Neural progenitor cell (in vitro differentiated cells): Measurements from ENCODE around the gene GRIK5. TPM values are rescaled to one million over a fixed set of nuclear protein-coding genes. Genes with fewer than 3 reads are reported as not detected.
"Not testable (repeated sequence)": the region's sequence is repeated elsewhere in the genome, so short reads cannot be mapped to it uniquely, and the experiment has no call there.

Source experiments
- DNase-seq: peaks from one replicate; pipeline ENCODE4 v3.0.0-alpha.2; 2016; ENCODE audit warnings: low spot score
- H2AFZ ChIP-seq: fragments of 200-600 bp; sonication (generic); replicated peaks from 2 replicates; pipeline ENCODE4 v1.6.1; 2016; ENCODE audit warnings: antibody characterized with exemption
- H3F3A ChIP-seq: fragments of 200-600 bp; sonication (generic); 2 replicates; pipeline ENCODE4 v1.6.1; 2016; ENCODE audit warnings: antibody characterized with exemption, low read depth
- H3K27ac ChIP-seq: fragments of 200-600 bp; sonication (generic); 2 replicates; pipeline ENCODE4 v1.5.1; 2016; ENCODE audit warnings: mild to moderate bottlenecking
- H3K27me3 ChIP-seq: fragments of 200-600 bp; sonication (generic); 2 replicates; pipeline ENCODE4 v1.6.1; 2016; ENCODE audit warnings: mild to moderate bottlenecking, moderate library complexity
- H3K36me3 ChIP-seq: fragments of 200-600 bp; sonication (generic); 2 replicates; pipeline ENCODE4 v1.5.1; 2016
- H3K4me1 ChIP-seq: fragments of 200-600 bp; sonication (generic); 2 replicates; pipeline ENCODE4 v1.6.1; 2016; ENCODE audit warnings: mixed run types
- H3K4me2 ChIP-seq: fragments of 200-600 bp; sonication (generic); 2 replicates; pipeline ENCODE4 v1.6.1; 2016
- H3K4me3 ChIP-seq: fragments of 200-600 bp; sonication (generic); 2 replicates; pipeline ENCODE4 v1.5.1; 2016
- H3K79me2 ChIP-seq: fragments of 200-600 bp; sonication (generic); 2 replicates; pipeline ENCODE4 v1.6.1; 2016; ENCODE audit warnings: low read depth
- H3K9ac ChIP-seq: fragments of 200-600 bp; sonication (generic); 2 replicates; pipeline ENCODE4 v1.6.1; 2016
- H3K9me3 ChIP-seq: fragments of 200-600 bp; sonication (generic); 2 replicates; pipeline ENCODE4 v1.5.1; 2016; ENCODE audit warnings: low read depth
- H4K20me1 ChIP-seq: fragments of 200-600 bp; sonication (generic); 2 replicates; pipeline ENCODE4 v1.6.1; 2016; ENCODE audit warnings: low read depth
- H3K27ac Mint-ChIP-seq: 3 replicates; pipeline ENCODE4 v1.8.0; 2021; ENCODE audit warnings: mixed read lengths
- H3K27me3 Mint-ChIP-seq: 2 replicates; pipeline ENCODE4 v1.8.0; 2022; ENCODE audit warnings: low read depth, mild to moderate bottlenecking, inconsistent platforms, moderate library complexity, mixed read lengths; ENCODE audit not compliant: insufficient read depth
- H3K36me3 Mint-ChIP-seq: 3 replicates; pipeline ENCODE4 v1.8.0; 2021; ENCODE audit warnings: mixed read lengths
- H3K4me1 Mint-ChIP-seq: 3 replicates; pipeline ENCODE4 v1.8.0; 2021; ENCODE audit warnings: mixed read lengths
- H3K4me3 Mint-ChIP-seq: 3 replicates; pipeline ENCODE4 v1.8.0; 2021; ENCODE audit warnings: mild to moderate bottlenecking, moderate library complexity, mixed read lengths
- H3K9me3 Mint-ChIP-seq: 3 replicates; pipeline ENCODE4 v1.8.0; 2020; ENCODE audit warnings: mixed read lengths
- CTCF ChIP-seq: fragments of 200-600 bp; sonication (generic); IDR thresholded peaks from 2 replicates; pipeline ENCODE4 v1.5.1; 2017; ENCODE audit warnings: antibody characterized with exemption, mild to moderate bottlenecking
- EZH2 ChIP-seq: fragments of 200-600 bp; sonication (generic); IDR thresholded peaks from 2 replicates; pipeline ENCODE4 v1.6.1; 2017; ENCODE audit warnings: antibody characterized with exemption, mild to moderate bottlenecking, moderate library complexity
- EZH2phosphoT487 ChIP-seq: fragments of 200-600 bp; sonication (generic); IDR thresholded peaks from 2 replicates; pipeline ENCODE4 v1.6.1; 2017; ENCODE audit warnings: antibody characterized with exemption
- total RNA-seq: library from RNA; depleted of rRNA; stranded (reverse); fragments of >200 nt; gene quantifications from 2 replicates; pipeline ENCODE4 v1.2.3, GENCODE V29; 2015; ENCODE audit warnings: low replicate concordance

Gene GRIK5
- total RNA-seq, 1 donor from 2014 or later: 5.8 TPM

DNA sequence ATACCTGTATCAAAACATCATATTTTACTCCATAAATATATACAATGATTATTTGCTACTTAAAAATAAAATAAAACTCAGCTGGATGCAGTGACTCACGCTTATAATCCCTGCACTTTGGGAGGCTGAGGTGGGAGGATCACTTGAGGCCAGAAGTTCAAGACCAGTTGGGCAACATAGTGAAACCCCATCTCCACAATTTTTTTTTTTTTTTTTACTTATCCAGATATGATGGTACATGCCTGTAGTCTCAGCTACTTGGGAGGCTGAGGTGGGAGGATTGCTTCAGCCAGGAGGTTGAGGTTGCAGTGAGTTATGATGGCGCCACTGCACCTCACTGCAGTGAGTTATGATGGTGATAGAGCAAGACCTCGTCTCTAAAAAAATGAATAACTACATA is 39.9 kb upstream of the GRIK5 start:
- Histone ChIP-seq H3K9ac (no peak overlapping the region), H3K79me2 (no peaks in the 10 kb centered on the region), H4K20me1 (no peaks in the 10 kb centered on the region), H3K4me3 (no peak overlapping the region), H3K4me2 (no peak overlapping the region), H3K27ac (no peak overlapping the region), H2AFZ (no peak overlapping the region), H3K4me1 (no peaks in the 10 kb centered on the region), H3K36me3 (no peaks in the 10 kb centered on the region), H3F3A (no peaks in the 10 kb centered on the region), H3K27me3 (peaks cover 9% of the 10 kb centered on the region), H3K9me3 (no peaks in the 10 kb centered on the region)
- H3K4me3 Mint-ChIP-seq: no peak overlapping the region
- no peak for DNase-seq
- peaks cover 15% of the 10 kb centered on the region for H3K27me3 Mint-ChIP-seq
- H3K4me1 Mint-ChIP-seq: peaks cover 19% of the 10 kb centered on the region
- no peak for TF ChIP-seq EZH2phosphoT487
- no peak overlapping the region for H3K27ac Mint-ChIP-seq
- H3K36me3 Mint-ChIP-seq: no peaks in the 10 kb centered on the region
- H3K9me3 Mint-ChIP-seq: no peaks in the 10 kb centered on the region

DNA sequence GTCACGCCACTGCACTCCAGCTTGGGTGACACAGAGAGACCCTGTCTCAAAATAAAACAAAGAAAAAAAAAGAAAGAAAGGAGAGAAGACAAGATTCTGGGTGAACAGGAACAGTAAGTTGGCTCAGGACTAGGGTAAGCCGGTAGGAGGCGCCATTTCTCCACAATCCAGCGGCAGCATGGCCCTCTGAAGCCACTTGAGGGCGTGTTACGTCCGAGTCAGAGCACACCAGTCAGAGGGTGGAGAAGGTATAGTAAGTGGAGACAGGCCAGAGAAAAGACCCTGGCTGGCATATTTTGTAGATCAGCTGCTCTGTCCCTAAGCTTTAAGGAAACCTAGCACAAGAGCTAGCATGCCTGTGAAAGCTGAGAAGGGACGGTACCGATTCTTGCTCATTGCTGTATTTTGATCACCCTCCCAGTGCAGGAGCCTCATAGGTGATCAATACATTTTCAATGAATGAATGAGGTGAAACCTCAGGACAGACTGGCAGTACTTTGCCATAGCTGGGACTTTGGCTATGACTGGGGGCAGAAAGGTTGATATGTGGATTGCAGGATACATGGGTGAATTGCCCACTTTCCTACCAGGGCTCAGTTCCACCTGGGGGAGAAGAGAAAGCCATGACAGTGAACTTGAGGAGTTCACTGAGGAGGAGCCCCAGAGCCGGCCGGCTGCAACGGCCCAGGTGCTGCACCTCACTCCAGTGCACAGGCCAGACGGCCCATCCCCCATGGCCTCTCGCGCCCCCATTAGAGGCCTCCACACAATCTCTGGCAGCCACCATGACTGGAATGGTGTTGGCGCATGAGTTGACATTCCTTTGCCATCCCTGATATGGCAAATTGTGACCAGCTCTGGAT is 38.8 kb upstream of the GRIK5 start:
- DNase-seq: peak; percentile 93
- Mint-ChIP-seq H3K36me3 (no peaks in the 10 kb centered on the region), H3K27me3 (peaks cover 15% of the 10 kb centered on the region), H3K4me3 (peak overlapping the region; percentile 51), H3K4me1 (peaks cover 9% of the 10 kb centered on the region), H3K9me3 (no peaks in the 10 kb centered on the region), H3K27ac (peak overlapping the region; percentile 22)
- peak overlapping the region; percentile 67 for H2AFZ ChIP-seq
- no peak overlapping the region for H3K4me3 ChIP-seq
- H3K27me3 ChIP-seq: peaks cover 17% of the 10 kb centered on the region
- no peaks in the 10 kb centered on the region for H3K79me2 ChIP-seq
- no peaks in the 10 kb centered on the region for H3K9me3 ChIP-seq
- H3K4me2 ChIP-seq: no peak overlapping the region
- TF ChIP-seq EZH2: peak; percentile 32
- peak; percentile 100 for TF ChIP-seq CTCF
- TF ChIP-seq EZH2phosphoT487: no peak
- no peak overlapping the region for H3K9ac ChIP-seq
- H4K20me1 ChIP-seq: no peaks in the 10 kb centered on the region
- no peak overlapping the region for H3K27ac ChIP-seq
- no peaks in the 10 kb centered on the region for H3K36me3 ChIP-seq
- H3F3A ChIP-seq: no peaks in the 10 kb centered on the region
- no peaks in the 10 kb centered on the region for H3K4me1 ChIP-seq

DNA sequence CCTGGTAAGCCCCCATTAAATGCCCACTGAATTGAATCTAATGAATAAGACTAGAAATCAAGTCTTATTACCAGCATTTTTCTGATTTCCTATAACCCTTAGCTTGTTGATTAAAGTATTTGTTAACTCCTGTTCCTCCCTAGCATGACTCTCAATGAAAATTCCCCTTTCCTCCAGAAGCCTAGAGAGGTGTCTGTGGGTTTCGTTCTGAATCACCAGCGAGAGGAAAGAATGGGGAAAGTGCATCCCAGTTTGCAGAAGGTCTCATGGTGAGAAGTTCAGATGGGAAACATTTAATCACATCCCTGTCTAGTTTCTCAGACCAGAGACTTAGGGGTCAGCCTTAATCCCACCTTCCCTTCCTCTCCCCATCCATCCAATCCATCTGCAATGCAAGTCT is 35.4 kb upstream of the GRIK5 start:
- Histone ChIP-seq H3K36me3 (no peaks in the 10 kb centered on the region), H3K27me3 (peaks cover 17% of the 10 kb centered on the region), H3K4me3 (no peak overlapping the region), H2AFZ (no peak overlapping the region), H3K4me2 (no peak overlapping the region), H3K79me2 (no peaks in the 10 kb centered on the region), H3F3A (no peaks in the 10 kb centered on the region), H3K4me1 (no peaks in the 10 kb centered on the region), H3K9me3 (no peaks in the 10 kb centered on the region), H4K20me1 (no peaks in the 10 kb centered on the region), H3K9ac (no peak overlapping the region), H3K27ac (no peak overlapping the region)
- DNase-seq: no peak
- Mint-ChIP-seq H3K4me3 (peak overlapping the region; percentile 33), H3K27ac (no peak overlapping the region), H3K27me3 (peaks cover 24% of the 10 kb centered on the region), H3K36me3 (no peaks in the 10 kb centered on the region), H3K4me1 (no peaks in the 10 kb centered on the region), H3K9me3 (no peaks in the 10 kb centered on the region)
- TF ChIP-seq EZH2phosphoT487 (no peak), EZH2 (no peak), CTCF (no peak)

- H2AFZ ChIP-seq: no peak overlapping the region
- Mint-ChIP-seq H3K4me1 (no peaks in the 10 kb centered on the region), H3K27me3 (peaks cover 24% of the 10 kb centered on the region), H3K27ac (no peak overlapping the region), H3K9me3 (no peaks in the 10 kb centered on the region), H3K4me3 (peak overlapping the region; percentile 21), H3K36me3 (no peaks in the 10 kb centered on the region)
- H3K36me3 ChIP-seq: no peaks in the 10 kb centered on the region
- H3F3A ChIP-seq: no peaks in the 10 kb centered on the region
- no peak for DNase-seq
- no peaks in the 10 kb centered on the region for H3K9me3 ChIP-seq
- no peaks in the 10 kb centered on the region for H3K4me1 ChIP-seq
- H3K9ac ChIP-seq: no peak overlapping the region
- no peak overlapping the region for H3K27ac ChIP-seq
- no peak overlapping the region for H3K4me2 ChIP-seq
- H3K4me3 ChIP-seq: no peak overlapping the region
- no peaks in the 10 kb centered on the region for H3K79me2 ChIP-seq
- H4K20me1 ChIP-seq: no peaks in the 10 kb centered on the region
- TF ChIP-seq EZH2phosphoT487 (no peak), EZH2 (no peak), CTCF (no peak)
- H3K27me3 ChIP-seq: peaks cover 17% of the 10 kb centered on the region
Measured at GRCh38 chr19:42102877-42103276, 32.9 kb upstream of the GRIK5 start.

GRCh38 chr19:42100241-42100640 is 30.2 kb upstream of the GRIK5 start:
- H3K4me3 Mint-ChIP-seq, H3K4me2 ChIP-seq, H3K27ac ChIP-seq, H4K20me1 ChIP-seq, H3K36me3 Mint-ChIP-seq, H3K9me3 Mint-ChIP-seq, H3K27ac Mint-ChIP-seq, H2AFZ ChIP-seq, H3K9me3 ChIP-seq, H3K79me2 ChIP-seq, H3K36me3 ChIP-seq, H3K4me3 ChIP-seq, DNase-seq, H3K4me1 Mint-ChIP-seq, H3K9ac ChIP-seq: not testable (repeated sequence)
- peaks cover 18% of the 10 kb centered on the region for H3K27me3 Mint-ChIP-seq
- Histone ChIP-seq H3F3A (peaks cover 11% of the 10 kb centered on the region), H3K27me3 (peaks cover 15% of the 10 kb centered on the region), H3K4me1 (peaks cover 13% of the 10 kb centered on the region)
